COLO829 (cell line): Measurements from ENCODE around the gene FAXDC2.
A peak's percentile ranks its signal among the peaks of the same experiment; 100 is the strongest.

ENCODE experiments used
- DNase-seq: peaks from one replicate; pipeline ENCODE4 v3.0.0; 2012; ENCODE audit warnings: low spot score

FAXDC2 gene

GRCh38 chr5:154794525-154795234 lies 55.7 kb downstream of the FAXDC2 start:
- DNase-seq, result no peak

- DNase-seq, result no peak
Observed at GRCh38 chr5:154793599-154794524, 56.5 kb downstream of the FAXDC2 start.

GRCh38 chr5:154791535-154791934 lies 58.9 kb downstream of the FAXDC2 start:
- no peak for DNase-seq

GRCh38 chr5:154788212-154788611 lies 62.2 kb downstream of the FAXDC2 start:
- DNase-seq, result no peak

GRCh38 chr5:154786414-154786813 lies 64.0 kb downstream of the FAXDC2 start:
- no peak for DNase-seq

GRCh38 chr5:154784856-154785255 lies 65.5 kb downstream of the FAXDC2 start:
- DNase-seq, result peak; percentile 50

- DNase-seq, result peak; percentile 7
Observed at GRCh38 chr5:154783774-154784460, 66.5 kb downstream of the FAXDC2 start.

- no peak for DNase-seq
Observed at GRCh38 chr5:154782812-154783592, 67.4 kb downstream of the FAXDC2 start.

- DNase-seq, result no peak
Observed at GRCh38 chr5:154782326-154782725, 68.1 kb downstream of the FAXDC2 start.

GRCh38 chr5:154780128-154780527 lies 70.3 kb downstream of the FAXDC2 start:
- no peak for DNase-seq

- DNase-seq, result peak; percentile 27
Observed at GRCh38 chr5:154779105-154779504, 71.3 kb downstream of the FAXDC2 start.

GRCh38 chr5:154778534-154778933 lies 71.9 kb downstream of the FAXDC2 start:
- DNase-seq, result no peak

- DNase-seq, result no peak
Observed at GRCh38 chr5:154776167-154776566, 74.2 kb downstream of the FAXDC2 start.

GRCh38 chr5:154773326-154773725 lies 77.1 kb downstream of the FAXDC2 start:
- DNase-seq, result no peak

- no peak for DNase-seq
Observed at GRCh38 chr5:154771383-154771901, 79.0 kb downstream of the FAXDC2 start.

- no peak for DNase-seq
Observed at GRCh38 chr5:154770111-154770510, 80.3 kb downstream of the FAXDC2 start.
